HG02798 (cell line): ENCODE results near the gene CD40.
"Not testable (repeated sequence)": the region's sequence is repeated elsewhere in the genome, so short reads cannot be mapped to it uniquely, and the experiment has no call there.

Source experiments
- ATAC-seq: cut with Tn5 transposase; IDR thresholded peaks from one replicate; pipeline ENCODE4 v1.9.1; 2021; ENCODE audit warnings: mild to moderate bottlenecking; ENCODE audit not compliant: unreplicated experiment, poor library complexity

Gene CD40

DNA sequence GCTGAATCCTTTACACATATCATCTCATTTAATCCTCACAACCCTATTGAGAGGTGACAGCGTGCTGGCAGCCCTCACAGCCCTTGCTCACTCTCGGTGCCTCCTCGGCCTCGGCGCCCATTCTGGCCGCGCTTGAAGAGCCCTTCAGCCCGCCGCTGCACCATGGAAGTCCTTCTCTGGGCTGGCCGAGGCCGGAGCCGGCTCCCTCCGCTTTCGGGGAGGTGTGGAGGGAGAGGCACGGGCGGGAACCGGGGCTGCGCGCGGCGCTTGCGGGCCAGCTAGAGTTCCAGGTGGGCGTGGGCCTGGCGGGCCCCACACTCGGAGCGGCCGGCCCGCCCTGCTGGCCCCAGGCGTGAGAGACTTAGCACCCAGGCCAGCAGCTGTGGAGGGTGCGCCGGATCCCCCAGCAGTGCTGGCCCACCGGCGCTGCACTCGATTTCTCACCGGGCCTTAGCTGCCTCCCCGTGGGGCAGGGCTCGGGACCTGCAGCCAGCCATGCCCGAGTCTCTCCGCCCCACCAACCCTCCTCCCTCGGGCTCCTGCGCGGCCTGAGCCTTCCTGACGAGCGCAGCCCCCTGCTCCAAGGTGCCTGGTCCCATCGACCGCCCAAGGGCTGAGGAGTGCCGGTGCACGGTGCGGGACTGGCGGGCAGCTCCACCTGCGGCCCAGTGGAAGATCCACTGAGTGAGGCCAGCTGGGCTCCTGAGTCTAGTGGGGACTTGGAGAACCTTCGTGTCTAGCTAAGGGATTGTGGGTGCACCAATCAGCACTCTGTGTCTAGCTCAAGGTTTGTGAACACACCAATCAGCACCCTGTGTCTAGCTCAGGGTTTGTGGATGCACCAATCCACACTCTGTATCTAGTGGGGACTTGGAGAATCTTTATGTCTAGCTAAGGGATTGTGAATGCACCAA lies 26.2 kb upstream of the CD40 start:
- not testable (repeated sequence) for ATAC-seq

DNA sequence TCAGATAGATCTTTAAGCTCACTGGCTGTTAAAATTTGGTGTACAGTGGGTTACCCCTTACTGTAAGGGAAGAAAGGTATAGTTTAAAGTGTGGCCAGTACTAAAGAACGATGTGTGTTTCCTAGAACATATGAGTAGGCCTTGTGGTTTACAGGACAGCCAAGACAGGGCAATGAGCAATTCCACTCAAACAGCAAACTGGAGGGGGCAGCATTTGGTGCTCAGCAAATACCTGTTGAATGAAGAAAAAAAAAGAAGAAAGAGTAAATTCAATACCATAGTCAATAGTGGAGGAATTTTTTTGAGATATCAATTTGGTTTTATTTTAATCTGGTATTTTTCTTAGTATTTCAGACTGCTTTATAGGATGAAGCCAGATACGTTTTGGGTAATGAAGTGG lies 24.6 kb upstream of the CD40 start:
- no peak for ATAC-seq

DNA sequence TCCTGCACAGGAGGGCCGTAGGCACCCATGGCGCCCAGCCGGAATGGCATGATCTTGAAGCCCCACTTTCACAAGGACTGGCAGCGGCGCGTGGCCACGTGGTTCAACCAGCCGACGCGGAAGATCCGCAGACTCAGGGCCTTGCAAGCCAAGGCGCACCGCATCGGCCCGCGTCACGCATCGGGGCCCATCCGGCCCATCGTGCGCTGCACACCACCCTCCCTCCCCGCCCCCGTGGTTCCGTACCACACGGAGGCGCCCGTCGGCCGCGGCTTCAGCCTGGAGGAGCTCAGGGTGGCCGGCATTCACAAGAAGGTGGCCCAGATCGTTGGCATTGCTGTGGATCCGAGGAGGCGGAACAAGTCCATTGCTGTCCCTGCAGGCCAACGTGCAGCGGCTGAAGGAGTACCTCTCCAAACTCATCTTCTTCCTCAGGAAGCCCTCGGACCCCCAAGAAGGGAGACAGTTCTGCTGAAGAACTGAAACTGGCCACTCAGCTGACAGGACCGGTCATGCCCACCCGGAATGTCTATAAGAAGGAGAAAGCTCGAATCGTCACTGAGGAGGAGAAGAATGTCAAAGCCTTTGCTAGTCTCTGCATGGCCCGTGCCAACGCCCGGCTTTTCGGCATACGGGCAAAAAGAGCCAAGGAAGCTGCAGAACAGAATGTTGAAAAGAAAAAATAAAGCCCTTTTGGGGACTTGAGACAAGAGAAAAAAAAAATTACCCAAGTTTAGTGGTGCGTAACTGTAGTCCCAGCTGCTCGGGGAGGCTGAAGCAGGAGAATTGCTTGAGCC lies 18.4 kb upstream of the CD40 start:
- ATAC-seq = no peak

DNA sequence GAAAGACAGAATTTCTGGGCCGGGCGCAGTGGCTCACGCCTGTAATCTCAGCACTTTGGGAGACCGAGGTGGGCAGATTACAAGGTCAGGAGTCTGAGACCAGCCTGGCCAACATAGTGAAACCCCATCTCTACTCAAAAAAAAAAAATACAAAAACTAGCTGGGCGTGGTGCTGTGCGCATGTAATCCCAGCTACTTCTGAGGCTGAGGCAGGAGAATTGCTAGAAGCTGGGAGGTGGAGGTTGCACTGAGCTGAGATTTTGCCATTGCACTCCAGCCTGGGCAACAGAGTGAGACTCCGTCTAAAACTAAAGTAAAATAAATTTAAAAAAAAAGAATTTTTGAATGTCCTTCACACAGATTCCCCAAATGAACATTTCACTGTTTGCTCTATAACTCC lies 17.7 kb upstream of the CD40 start:
- not testable (repeated sequence) for ATAC-seq

DNA sequence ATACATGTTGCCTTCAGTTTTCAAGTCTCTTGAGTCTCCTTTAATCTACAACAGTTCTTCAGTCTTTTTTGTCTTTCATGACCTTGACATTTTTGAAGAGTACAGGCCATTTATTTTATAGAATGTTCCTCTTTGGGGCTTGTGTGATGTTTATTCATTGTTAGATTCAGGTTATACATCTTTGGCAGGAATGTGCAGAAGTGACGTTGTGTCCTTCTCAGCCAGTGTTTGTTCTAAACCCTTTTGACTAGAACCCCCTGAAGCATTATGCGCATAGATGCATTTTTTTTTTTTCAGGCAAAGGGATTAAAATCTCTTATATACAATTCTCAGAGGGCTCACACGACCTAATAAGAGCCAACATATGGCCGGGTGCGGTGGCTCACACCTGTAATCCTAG lies 17.1 kb upstream of the CD40 start:
- ATAC-seq = no peak

DNA sequence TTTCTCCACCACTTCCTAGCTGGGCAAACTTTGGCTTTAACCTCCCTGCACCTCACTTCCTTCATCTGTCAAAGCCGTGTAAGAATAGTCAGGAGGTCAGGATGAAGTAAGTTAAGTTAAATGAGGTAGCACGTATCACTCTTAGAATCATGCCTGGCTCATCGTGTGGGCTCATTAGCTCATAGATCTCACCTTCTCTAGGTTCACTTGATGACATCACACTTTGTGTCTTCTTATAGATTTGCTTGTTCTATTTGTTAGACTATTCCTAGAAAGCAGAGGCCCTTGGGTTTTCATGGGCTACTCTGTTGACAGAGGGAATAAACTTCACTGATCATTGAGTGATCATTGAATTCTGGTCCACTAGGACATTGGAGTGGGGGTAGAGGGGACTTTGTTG lies 16.2 kb upstream of the CD40 start:
- no peak for ATAC-seq

DNA sequence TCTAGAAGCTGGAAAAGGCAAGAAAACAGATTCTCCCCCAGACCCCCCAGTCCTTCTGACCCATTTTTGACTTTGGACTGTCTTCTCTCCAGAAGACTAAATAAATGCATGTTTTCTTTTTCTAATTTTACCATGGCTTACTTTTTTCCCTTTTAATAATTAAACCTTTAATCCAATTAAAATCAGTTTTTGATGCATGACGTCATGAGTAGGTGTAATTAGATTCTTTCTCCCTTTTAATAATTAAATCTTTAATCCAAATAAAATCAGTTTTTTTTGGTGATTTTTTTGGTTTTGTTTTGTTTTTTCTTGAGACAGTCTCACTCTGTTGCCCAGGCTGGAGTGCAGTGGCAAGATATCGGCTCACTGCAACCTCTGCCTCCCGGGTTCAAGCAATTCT lies 15.2 kb upstream of the CD40 start:
- no peak for ATAC-seq

DNA sequence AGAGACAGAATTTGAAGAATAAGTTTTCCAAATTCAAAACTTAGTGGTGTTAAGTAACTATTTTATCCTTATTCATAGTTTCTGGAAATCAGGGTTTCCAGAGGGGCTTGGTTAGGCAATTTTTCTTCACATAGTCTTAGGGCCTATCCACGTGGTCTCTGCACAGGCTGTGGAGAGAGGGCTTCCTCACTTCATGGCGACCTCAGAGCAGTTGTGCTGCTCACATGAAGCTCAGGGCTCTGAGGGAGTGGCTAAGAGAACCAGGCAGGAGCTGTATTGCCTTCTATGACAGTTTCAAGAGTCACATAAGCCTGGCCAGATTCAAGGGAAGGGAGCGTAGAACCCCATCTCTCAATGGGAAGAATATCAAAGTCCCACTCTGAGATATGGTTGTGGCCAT lies 13.9 kb upstream of the CD40 start:
- ATAC-seq = no peak

DNA sequence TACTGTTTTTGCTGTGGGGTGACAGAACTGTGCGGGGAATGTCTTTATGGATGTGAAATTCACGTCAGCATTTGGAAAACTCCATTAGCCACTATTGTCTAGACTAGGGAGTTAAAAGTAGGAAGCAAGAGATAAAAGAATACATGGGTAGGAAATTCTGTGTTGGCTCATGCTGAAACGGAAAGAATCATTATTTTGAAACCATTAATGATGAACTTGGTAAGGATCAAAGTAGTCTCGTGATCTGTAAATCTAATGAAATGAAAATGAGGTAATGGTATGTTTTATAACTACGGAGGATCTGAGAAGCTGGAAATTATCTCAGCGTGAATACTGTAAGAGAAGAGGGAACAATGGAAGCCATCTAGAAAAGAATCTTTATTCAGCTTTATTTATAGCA lies 11.1 kb upstream of the CD40 start:
- ATAC-seq = no peak

DNA sequence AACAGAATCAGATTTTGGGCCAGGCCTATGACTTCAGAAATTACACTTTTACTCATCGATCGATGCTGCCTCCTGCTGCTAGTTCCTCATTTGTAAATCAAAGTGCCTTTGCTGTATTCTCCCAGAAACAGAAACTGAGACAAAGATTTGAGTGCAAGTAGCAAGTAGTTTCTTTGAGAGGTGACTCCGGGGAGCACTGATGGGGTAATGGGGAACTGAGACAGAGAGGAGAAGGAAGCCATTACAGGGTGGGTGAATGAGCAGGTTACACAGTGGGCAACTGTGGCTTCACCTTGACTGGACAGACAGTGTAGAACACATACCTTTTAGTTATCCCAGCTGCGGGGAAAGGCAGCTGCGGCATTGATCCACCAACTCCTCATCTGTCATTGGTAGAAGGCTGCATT lies 9.7 kb upstream of the CD40 start:
- ATAC-seq = peak; percentile 80

DNA sequence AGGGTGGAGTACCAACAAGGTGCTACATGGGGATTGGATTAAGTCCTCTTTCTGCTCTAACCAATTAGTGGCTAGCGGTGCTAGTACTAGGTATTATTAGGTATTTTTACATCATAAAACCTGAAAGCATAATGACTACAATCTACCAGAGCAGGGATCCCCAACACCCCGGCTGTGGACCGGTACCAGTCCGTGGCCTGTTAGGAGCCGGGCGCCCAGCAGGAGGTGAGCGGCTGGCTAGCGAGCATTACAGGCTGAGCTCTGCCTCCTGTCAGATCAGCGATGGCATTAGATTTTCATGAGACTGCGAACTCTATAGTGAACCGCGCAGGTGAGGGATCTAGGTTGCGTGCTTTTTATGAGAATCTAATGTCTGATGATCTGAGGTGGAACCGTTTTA lies 9.1 kb upstream of the CD40 start:
- no peak for ATAC-seq

DNA sequence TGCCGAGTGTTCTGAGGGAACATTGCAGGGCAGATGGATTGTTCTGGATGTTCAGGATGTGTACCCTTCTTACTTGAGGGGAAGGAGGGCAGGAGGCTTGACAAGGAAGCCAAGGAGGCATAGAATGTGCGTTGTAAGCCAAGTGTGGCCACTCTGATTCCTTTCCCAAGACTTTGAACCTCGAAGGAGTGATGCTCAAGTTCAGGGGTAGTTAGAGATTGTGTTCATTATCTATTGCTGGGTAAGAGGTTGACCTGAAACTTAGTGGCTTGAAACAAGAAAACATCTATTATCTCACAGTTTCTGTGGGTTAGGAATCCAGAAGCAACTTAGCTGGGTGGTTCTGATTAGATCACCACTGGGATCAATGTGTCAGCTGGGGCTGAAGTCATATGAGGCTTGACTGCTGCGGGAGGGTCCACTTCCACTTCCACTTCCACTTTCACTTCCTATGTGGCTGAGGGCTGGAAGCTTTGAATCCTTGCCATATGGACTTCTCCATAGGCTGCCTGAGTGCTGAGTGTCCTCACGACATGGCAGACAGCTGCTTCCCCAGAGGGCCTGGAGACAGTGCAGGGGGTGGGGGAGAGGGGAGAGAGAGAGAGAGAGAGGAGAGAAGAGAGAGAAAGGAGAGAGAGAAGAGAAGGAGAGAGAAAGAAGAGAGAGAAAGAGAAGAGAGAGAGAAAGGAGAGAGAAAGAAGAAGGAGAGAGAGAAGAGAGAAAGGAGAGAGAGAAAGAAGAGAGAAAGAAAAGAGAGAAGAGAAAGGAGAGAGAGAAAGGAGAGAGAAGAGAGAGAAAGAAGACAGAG lies 6.9 kb upstream of the CD40 start:
- peak; percentile 56 for ATAC-seq

DNA sequence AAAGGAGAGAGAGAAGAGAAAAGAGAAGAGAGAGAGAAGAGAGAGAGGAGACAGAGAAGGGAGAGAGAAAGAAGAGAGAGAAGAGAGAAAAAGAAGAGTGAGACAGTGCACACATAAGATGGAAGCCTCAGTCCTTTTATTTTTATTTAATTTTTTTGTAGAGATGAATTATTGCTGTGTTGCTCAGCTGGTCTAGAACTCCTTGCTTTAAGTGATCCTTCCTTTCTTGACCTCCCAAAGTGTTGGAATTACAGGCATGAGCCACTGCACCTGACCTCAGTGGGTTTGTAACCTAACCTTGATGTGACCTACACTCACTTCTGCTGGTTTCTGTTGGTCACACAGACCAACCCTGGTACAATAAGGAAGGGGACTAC lies 6.3 kb upstream of the CD40 start:
- no peak for ATAC-seq

DNA sequence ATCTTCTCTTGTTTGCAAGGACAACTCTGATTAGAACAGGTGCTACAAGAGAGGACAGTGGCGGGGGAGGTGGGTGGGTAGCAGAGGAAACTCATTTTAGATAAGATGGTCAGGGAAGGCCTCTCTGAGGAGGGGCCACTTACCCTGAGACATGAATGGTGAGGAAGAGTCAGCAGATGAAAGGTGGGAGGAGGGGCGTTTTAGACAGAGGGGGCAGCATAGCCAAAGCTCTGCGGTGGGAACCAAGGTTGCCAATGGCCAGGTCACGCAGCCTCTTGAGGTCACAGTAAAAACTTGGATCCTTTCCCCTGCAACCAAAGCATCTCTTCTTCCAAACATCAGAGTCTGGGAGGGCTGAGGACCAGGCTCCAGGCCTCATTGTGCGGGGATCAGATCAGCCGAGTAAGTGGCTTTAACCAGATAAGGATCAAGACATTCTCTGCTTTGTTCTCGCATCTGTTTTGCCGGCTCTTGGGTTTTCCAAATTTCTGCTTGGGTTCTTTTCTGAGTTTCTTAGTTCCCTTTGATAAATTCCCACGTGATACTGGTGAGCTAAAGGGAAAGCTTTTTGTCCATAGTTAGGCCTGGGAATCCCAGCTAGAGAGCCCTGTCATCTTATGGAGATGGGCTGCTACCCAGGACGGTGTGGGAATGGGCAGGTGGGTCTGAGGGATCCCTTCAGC lies 5.5 kb upstream of the CD40 start:
- ATAC-seq = no peak

DNA sequence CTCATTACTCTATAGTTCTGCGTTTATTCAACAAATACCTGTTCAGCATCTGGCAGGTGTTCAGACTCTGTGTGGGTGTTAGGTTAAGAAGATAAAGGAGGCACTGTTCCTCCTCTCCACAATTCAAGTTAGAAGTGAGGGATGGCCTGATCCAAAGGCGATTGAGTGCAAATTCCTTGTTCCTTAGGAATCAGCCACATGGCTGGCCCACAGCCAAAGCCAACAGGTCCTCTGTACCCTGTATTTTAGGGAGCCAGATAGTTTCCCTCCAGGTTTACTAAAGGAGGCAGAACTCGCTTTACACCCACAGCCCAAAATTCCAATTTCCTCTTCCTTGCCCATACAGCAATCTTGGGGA lies 5.0 kb upstream of the CD40 start:
- no peak for ATAC-seq

DNA sequence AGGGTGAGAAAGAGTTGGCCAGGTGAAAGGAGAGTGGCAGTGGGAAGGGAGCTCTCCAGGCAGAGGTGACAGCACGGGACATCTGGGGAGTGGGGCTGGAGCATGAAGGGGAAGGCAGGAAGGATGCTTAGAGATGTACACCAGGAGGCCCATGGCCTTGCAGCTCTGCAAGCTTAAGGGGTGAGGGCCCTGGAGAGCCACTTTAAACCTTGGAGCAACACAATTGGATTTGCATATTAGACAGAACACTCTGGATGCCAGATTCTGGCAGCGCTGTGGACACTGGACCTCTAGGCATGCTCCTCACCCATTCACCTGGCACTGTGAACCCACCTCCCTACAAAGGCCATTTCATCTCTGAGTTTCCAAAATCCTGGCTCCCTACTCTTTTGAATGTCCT lies 3.7 kb upstream of the CD40 start:
- ATAC-seq = no peak

DNA sequence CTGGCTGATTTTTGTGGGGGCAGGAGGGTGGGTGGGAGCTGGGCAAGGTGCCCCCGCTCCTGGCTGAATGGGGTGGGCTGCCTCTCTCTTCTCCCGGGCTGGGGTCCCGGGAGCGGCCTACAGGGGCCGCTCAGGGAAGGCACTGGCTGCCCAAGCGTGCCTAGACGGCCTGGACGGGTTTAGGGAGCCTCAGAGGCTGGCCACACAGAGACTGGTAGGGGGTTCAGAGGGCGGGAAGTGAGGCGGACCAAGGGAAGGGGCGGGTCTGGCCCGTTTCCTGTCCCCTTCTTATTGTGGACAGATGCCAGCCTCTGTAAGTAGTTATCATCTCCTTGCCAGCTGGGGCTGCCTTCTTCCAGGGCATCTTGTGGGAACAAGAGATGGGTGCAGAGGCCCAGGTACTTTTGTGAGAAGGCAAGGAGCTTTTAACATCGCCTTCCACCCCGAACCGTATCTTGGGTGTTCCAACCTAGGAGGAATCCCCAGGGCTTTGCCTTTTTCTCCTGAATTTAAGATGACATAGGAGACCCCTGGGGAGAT lies 437 bp downstream of the CD40 start:
- ATAC-seq = peak; percentile 35

DNA sequence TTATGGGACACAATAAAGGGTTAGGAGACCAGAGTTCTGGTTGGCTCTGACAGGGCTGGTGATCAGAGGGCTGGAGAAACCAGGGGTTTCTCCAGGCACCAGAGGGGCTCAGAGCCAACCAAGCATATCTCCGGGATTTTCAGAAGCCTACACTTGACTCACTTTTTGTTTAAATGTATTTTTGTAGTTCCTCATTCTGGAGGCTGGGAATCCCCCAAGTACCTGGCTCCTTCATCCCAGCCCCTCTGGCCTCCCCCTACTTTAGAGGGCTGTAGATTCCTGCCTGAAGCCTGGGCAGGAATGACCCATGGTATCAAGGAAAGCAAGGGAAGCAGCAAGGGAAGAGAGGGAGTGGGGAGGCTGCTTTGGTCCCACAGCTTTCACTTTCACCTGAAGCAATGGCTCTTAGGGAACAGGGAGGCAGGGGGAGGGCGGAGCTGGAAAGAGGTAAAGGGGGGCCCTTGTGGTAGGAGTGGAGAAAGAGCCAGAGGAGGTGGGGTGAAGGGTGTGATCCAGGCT lies 973 bp downstream of the CD40 start:
- no peak for ATAC-seq

DNA sequence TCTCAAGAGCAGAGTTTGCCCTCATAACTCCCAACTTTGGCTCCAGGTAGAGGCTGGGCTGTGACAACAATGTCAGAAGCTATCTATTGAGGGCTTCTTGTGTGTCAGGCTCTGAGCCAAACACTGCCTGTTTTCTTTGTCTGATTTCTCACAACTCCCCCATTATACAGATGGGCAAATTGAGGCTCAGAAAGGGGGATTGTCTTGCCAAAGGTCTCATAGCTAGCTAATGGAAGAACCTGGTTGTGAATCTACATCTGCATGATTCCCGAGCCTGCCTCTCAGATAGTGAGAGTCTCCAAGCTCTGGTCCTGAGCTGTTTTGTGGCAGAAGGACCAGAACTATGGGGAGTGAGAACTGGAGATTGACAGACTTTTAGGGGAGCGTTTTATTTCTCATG lies 1.4 kb downstream of the CD40 start:
- no peak for ATAC-seq

DNA sequence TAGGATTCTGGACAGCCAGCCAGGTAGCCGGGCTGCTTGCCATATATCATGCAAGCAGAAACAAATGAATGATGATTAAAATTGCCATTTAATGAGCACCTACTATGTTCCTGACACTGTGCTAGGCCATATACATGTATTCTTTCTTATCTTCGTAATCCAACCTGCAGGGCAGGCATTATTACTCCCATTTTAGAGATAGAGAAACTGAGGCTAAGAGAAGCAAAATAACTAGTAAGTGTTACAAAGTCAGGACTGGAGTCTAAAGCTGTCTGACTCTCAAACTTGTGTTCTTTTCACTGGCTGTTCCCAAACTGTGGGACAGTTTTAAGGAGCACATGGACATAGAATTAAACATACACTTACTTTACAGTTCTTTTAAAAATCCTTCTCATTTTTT lies 2.0 kb downstream of the CD40 start:
- no peak for ATAC-seq
